H9 (cell line): ENCODE data around the gene CCDC7. TPM values are rescaled to one million over a fixed set of nuclear protein-coding genes. Genes with fewer than 3 reads are reported as not detected.

ENCODE experiments used
- DNase-seq: peaks from one replicate; pipeline ENCODE4 v3.0.0-alpha.2; 2017
- H2AFZ ChIP-seq: one replicate; pipeline ENCODE4 v1.6.1; 2013; ENCODE audit warnings: mild to moderate bottlenecking, low read length, control low read depth, moderate library complexity
- H2AK5ac ChIP-seq: 2 replicates; pipeline ENCODE4 v1.6.1; 2013; ENCODE audit warnings: low read length, control low read depth, mixed read lengths; ENCODE audit not compliant: insufficient read length
- H2BK120ac ChIP-seq: one replicate; pipeline ENCODE4 v1.6.1; 2013; ENCODE audit warnings: low read depth, mild to moderate bottlenecking, low read length, control low read depth, inconsistent platforms; ENCODE audit not compliant: poor library complexity, severe bottlenecking
- H2BK12ac ChIP-seq: 2 replicates; pipeline ENCODE4 v1.6.1; 2013; ENCODE audit warnings: low read length, control low read depth, mixed read lengths, low read depth; ENCODE audit not compliant: insufficient read length
- H2BK15ac ChIP-seq: 2 replicates; pipeline ENCODE4 v1.6.1; 2013; ENCODE audit warnings: low read depth, low read length, control low read depth
- H2BK20ac ChIP-seq: one replicate; pipeline ENCODE4 v1.6.1; 2013; ENCODE audit warnings: low read depth, mild to moderate bottlenecking, low read length, control low read depth, inconsistent platforms; ENCODE audit not compliant: poor library complexity, severe bottlenecking
- H2BK5ac ChIP-seq: 2 replicates; pipeline ENCODE4 v1.6.1; 2013; ENCODE audit warnings: low read length, control low read depth, mixed read lengths; ENCODE audit not compliant: insufficient read length
- H3K14ac ChIP-seq: 2 replicates; pipeline ENCODE4 v1.6.1; 2013; ENCODE audit warnings: low read length, control low read depth; ENCODE audit not compliant: insufficient read depth
- H3K18ac ChIP-seq: 2 replicates; pipeline ENCODE4 v1.6.1; 2013; ENCODE audit warnings: low read depth, mild to moderate bottlenecking, mixed read lengths, low read length, control low read depth; ENCODE audit not compliant: insufficient read length
- H3K23ac ChIP-seq: 2 replicates; pipeline ENCODE4 v1.6.1; 2013; ENCODE audit warnings: low read length, control low read depth, mixed read lengths, low read depth; ENCODE audit not compliant: insufficient read length
- H3K23me2 ChIP-seq: 2 replicates; pipeline ENCODE4 v1.6.1; 2013; ENCODE audit warnings: low read depth, mild to moderate bottlenecking, mixed read lengths, low read length, control low read depth; ENCODE audit not compliant: insufficient read length, poor library complexity, severe bottlenecking
- H3K27ac ChIP-seq: 2 replicates; pipeline ENCODE4 v1.5.1; 2013; ENCODE audit warnings: low read length, control low read depth, mixed read lengths, low read depth; ENCODE audit not compliant: insufficient read length
- H3K27me3 ChIP-seq: 2 replicates; pipeline ENCODE4 v1.6.1; 2013; ENCODE audit warnings: low read length, control low read depth, inconsistent platforms; ENCODE audit not compliant: insufficient read depth
- H3K4ac ChIP-seq: 2 replicates; pipeline ENCODE4 v1.6.1; 2013; ENCODE audit warnings: low read depth, mild to moderate bottlenecking, control low read depth, inconsistent platforms, low read length, moderate library complexity
- H3K4me1 ChIP-seq: 2 replicates; pipeline ENCODE4 v1.6.1; 2013; ENCODE audit warnings: low read length, control low read depth, inconsistent platforms; ENCODE audit not compliant: insufficient read depth
- H3K4me2 ChIP-seq: 2 replicates; pipeline ENCODE4 v1.6.1; 2013; ENCODE audit warnings: low read length, control low read depth, mixed read lengths; ENCODE audit not compliant: insufficient read length, insufficient read depth
- H3K56ac ChIP-seq: 2 replicates; pipeline ENCODE4 v1.6.1; 2013; ENCODE audit warnings: low read depth, mild to moderate bottlenecking, mixed read lengths, low read length, control low read depth; ENCODE audit not compliant: insufficient read length
- H3K79me1 ChIP-seq: 2 replicates; pipeline ENCODE4 v1.6.1; 2013; ENCODE audit warnings: low read depth, mild to moderate bottlenecking, moderate library complexity, low read length, control low read depth, inconsistent platforms; ENCODE audit not compliant: insufficient read depth, poor library complexity, severe bottlenecking
- H3K79me2 ChIP-seq: 2 replicates; pipeline ENCODE4 v1.6.1; 2013; ENCODE audit warnings: low read length, control low read depth, inconsistent platforms; ENCODE audit not compliant: insufficient read depth
- H3K9ac ChIP-seq: 2 replicates; pipeline ENCODE4 v1.6.1; 2013; ENCODE audit warnings: low read length, control low read depth, mixed read lengths; ENCODE audit not compliant: insufficient read length; ENCODE audit errors: extremely low read depth
- H3K9me3 ChIP-seq: one replicate; pipeline ENCODE4 v1.6.1; 2013; ENCODE audit warnings: low read depth, low read length, inconsistent platforms; ENCODE audit not compliant: control insufficient read depth
- H3T11ph ChIP-seq: one replicate; pipeline ENCODE4 v1.6.1; 2013; ENCODE audit warnings: mild to moderate bottlenecking, low read length, control low read depth, inconsistent platforms
- H4K20me1 ChIP-seq: one replicate; pipeline ENCODE4 v1.6.1; 2013; ENCODE audit not compliant: control insufficient read depth, insufficient read length, insufficient read depth
- H4K5ac ChIP-seq: 2 replicates; pipeline ENCODE4 v1.6.1; 2013; ENCODE audit warnings: low read depth, mild to moderate bottlenecking, mixed read lengths, low read length, control low read depth; ENCODE audit not compliant: insufficient read length
- H4K8ac ChIP-seq: replicated peaks from 2 replicates; pipeline ENCODE4 v1.6.1; 2013; ENCODE audit warnings: low read length, control low read depth, mixed read lengths, low read depth; ENCODE audit not compliant: insufficient read length
- H4K91ac ChIP-seq: 2 replicates; pipeline ENCODE4 v1.6.1; 2013; ENCODE audit warnings: low read depth, mild to moderate bottlenecking, moderate library complexity, mixed read lengths, low read length, control low read depth; ENCODE audit not compliant: insufficient read length
- H3K27ac Mint-ChIP-seq, 3 experiments: 2 replicates in 2 of 3; 3 replicates in 1 of 3; pipeline ENCODE4 v1.8.0; 2020 to 2021; ENCODE audit warnings: mixed read lengths in 3 of 3, mild to moderate bottlenecking in 1 of 3, moderate library complexity in 1 of 3
- H3K27me3 Mint-ChIP-seq: 2 replicates; pipeline ENCODE4 v1.8.0; 2021; ENCODE audit warnings: low read depth, mild to moderate bottlenecking, moderate library complexity, mixed read lengths
- H3K36me3 Mint-ChIP-seq, 3 experiments: 2 replicates in 2 of 3; 3 replicates in 1 of 3; pipeline ENCODE4 v1.8.0; 2020 to 2021; ENCODE audit warnings: low read depth in 3 of 3, mixed read lengths in 3 of 3; ENCODE audit not compliant: insufficient read depth in 1 of 3
- H3K4me1 Mint-ChIP-seq, 2 experiments: 2 replicates each; pipeline ENCODE4 v1.8.0; 2020; ENCODE audit warnings: mixed read lengths in 2 of 2
- H3K4me3 Mint-ChIP-seq, 2 experiments: 2 replicates in 1 of 2; 3 replicates in 1 of 2; pipeline ENCODE4 v1.8.0; 2020 to 2021; ENCODE audit warnings: mild to moderate bottlenecking in 2 of 2, mixed read lengths in 2 of 2, moderate library complexity in 1 of 2
- H3K9me3 Mint-ChIP-seq, 2 experiments: 2 replicates in 1 of 2; 3 replicates in 1 of 2; pipeline ENCODE4 v1.8.0; 2020; ENCODE audit warnings: mild to moderate bottlenecking in 2 of 2, mixed read lengths in 2 of 2, moderate library complexity in 1 of 2
- CTCF ChIP-seq: fragments of 200-600 bp; sonication (generic); conservative IDR thresholded peaks from 3 replicates; pipeline ENCODE4 v1.8.0; 2021; ENCODE audit warnings: antibody characterized with exemption, mild to moderate bottlenecking
- WGBS: extraction: QIAGEN DNeasy Blood & Tissue Kit; methylation state at CpG from one replicate; pipeline ENCODE4 v1.1.7; 2013; ENCODE audit warnings: missing lambda C conversion rate, low lambda C conversion rate, mixed read lengths; ENCODE audit not compliant: insufficient read length; ENCODE audit errors: extremely low coverage; 5-methylcytosine and 5-hydroxymethylcytosine counted together
- total RNA-seq: library from RNA; stranded (reverse); gene quantifications from 2 replicates; pipeline ENCODE4 v1.2.1, GENCODE V29; 2021

CCDC7 gene
- total RNA-seq, 1 experiment from 2014 or later, result 1.6 TPM

- Histone ChIP-seq H3K4me2 (no peak overlapping the region), H4K91ac (no peak overlapping the region), H3K4ac (no peak overlapping the region), H4K8ac (no peak overlapping the region), H3K79me1 (no peaks in the 10 kb centered on the region), H3K56ac (no peak overlapping the region), H2BK5ac (no peak overlapping the region), H3K27ac (no peak overlapping the region), H3K9ac (no peak overlapping the region), H3K4me1 (no peaks in the 10 kb centered on the region), H2BK12ac (no peak overlapping the region), H3K18ac (no peak overlapping the region), H2BK15ac (no peak overlapping the region), H2AK5ac (no peak overlapping the region), H3T11ph (no peak overlapping the region), H2AFZ (no peak overlapping the region), H3K27me3 (no peaks in the 10 kb centered on the region), H2BK20ac (no peak overlapping the region), H3K79me2 (no peaks in the 10 kb centered on the region), H3K14ac (no peak overlapping the region), H3K23me2 (no peaks in the 10 kb centered on the region), H3K9me3 (no peaks in the 10 kb centered on the region), H4K5ac (no peak overlapping the region), H4K20me1 (no peaks in the 10 kb centered on the region), H3K23ac (no peak overlapping the region), H2BK120ac (no peak overlapping the region)
- TF ChIP-seq CTCF, result no peak
- DNase-seq, result no peak
- Mint-ChIP-seq H3K4me3 (no peak overlapping the region), H3K27me3 (no peaks in the 10 kb centered on the region), H3K27ac (no peak overlapping the region), H3K36me3 (no peaks in the 10 kb centered on the region), H3K9me3 (no peaks in the 10 kb centered on the region), H3K4me1 (no peaks in the 10 kb centered on the region)
- WGBS, result no CpG with 5 or more reads among the region's 1 CpG
Measured at GRCh38 chr10:32459051-32459698, 13.2 kb downstream of the CCDC7 start.
